SK-N-SH (cell line): Measurements from ENCODE around the gene ZNF24. TPM values are rescaled to one million over a fixed set of nuclear protein-coding genes. Genes with fewer than 3 reads are reported as not detected.

Experiments used
- CTCF ChIA-PET: fragments of 300-600, 350-600 bp; formaldehyde crosslinking; extraction: SDS; loops from one replicate; lab custom pipeline; 2021; lab: Yijun Ruan, JAX
- POLR2A ChIA-PET: fragments of 350-600 bp; sonication (Branson Sonifier 250); formaldehyde crosslinking; extraction: SDS; loops from one replicate; lab custom pipeline; 2020; ENCODE audit warnings: antibody characterized with exemption, inconsistent platforms; lab: Yijun Ruan, JAX
- DNase-seq: peaks from one replicate; pipeline ENCODE4 v3.0.0; 2012
- H2AFZ ChIP-seq: fragments of 200-600 bp; sonication (generic); 2 replicates; pipeline ENCODE4 v1.8.1; 2016; ENCODE audit warnings: antibody characterized with exemption, mild to moderate bottlenecking, low read depth
- H3F3A ChIP-seq: fragments of 200-600 bp; sonication (generic); replicated peaks from 2 replicates; pipeline ENCODE3; 2016; ENCODE audit warnings: antibody characterized with exemption, mild to moderate bottlenecking; ENCODE audit not compliant: insufficient read depth
- H3K27ac ChIP-seq, 2 experiments: fragments of 200-500 bp in 1 of 2; fragments of 200-600 bp in 1 of 2; sonication (Bioruptor generic) in 1 of 2; sonication (generic), shearing (Covaris generic) in 1 of 2; 2 replicates each; pipeline versions ENCODE4 v1.5.1 to v1.6.1; 2014 to 2016; ENCODE audit warnings: low read depth in 2 of 2, inconsistent platforms in 1 of 2, low read length in 1 of 2, mild to moderate bottlenecking in 1 of 2, mixed read lengths in 1 of 2
- H3K27me3 ChIP-seq: fragments of 200-600 bp; sonication (generic), shearing (Covaris generic); 2 replicates; pipeline ENCODE4 v1.6.1; 2016; ENCODE audit warnings: mixed run types; ENCODE audit not compliant: insufficient read depth
- H3K36me3 ChIP-seq, 2 experiments: fragments of 200-500 bp in 1 of 2; fragments of 200-600 bp in 1 of 2; sonication (Bioruptor generic) in 1 of 2; sonication (generic) in 1 of 2; replicated peaks in 1 of 2; 2 replicates each; pipeline versions ENCODE3 to v1.5.1; 2014 to 2016; ENCODE audit warnings: low read length in 1 of 2, mild to moderate bottlenecking in 1 of 2; ENCODE audit not compliant: insufficient read depth in 2 of 2, control insufficient read depth in 1 of 2
- H3K4me1 ChIP-seq, 2 experiments: fragments of 200-500 bp in 1 of 2; fragments of 200-600 bp in 1 of 2; sonication (Bioruptor generic) in 1 of 2; sonication (generic), shearing (Covaris generic) in 1 of 2; 2 replicates each; pipeline versions ENCODE4 v1.5.1 to v1.6.1; 2014 to 2016; ENCODE audit warnings: low read depth in 1 of 2, low read length in 1 of 2, mixed run types in 1 of 2; ENCODE audit not compliant: insufficient read depth in 2 of 2, control insufficient read depth in 1 of 2
- H3K4me2 ChIP-seq: fragments of 200-600 bp; sonication (generic), shearing (Covaris generic); 2 replicates; pipeline ENCODE4 v1.6.1; 2017; ENCODE audit warnings: mixed run types
- H3K4me3 ChIP-seq, 2 experiments: fragments of 200-500 bp in 1 of 2; fragments of 200-600 bp in 1 of 2; sonication (Bioruptor generic) in 1 of 2; sonication (generic), shearing (Covaris generic) in 1 of 2; 2 replicates each; pipeline versions ENCODE4 v1.5.1 to v1.8.1; 2014 to 2016; ENCODE audit warnings: low read depth in 2 of 2, inconsistent platforms in 1 of 2, low read length in 1 of 2, mild to moderate bottlenecking in 1 of 2, mixed read lengths in 1 of 2, moderate library complexity in 1 of 2
- H3K79me2 ChIP-seq: fragments of 200-600 bp; sonication (generic); 2 replicates; pipeline ENCODE4 v1.8.1; 2017; ENCODE audit warnings: mild to moderate bottlenecking; ENCODE audit not compliant: insufficient read depth
- H3K9ac ChIP-seq: fragments of 200-600 bp; sonication (generic); 2 replicates; pipeline ENCODE4 v1.6.1; 2017; ENCODE audit warnings: mixed run types
- H3K9me2 ChIP-seq: fragments of 200-600 bp; sonication (generic); 2 replicates; pipeline ENCODE4 v1.6.1; 2017; ENCODE audit warnings: mixed run types
- H3K9me3 ChIP-seq: fragments of 200-600 bp; sonication (generic); 2 replicates; pipeline ENCODE4 v1.6.1; 2017; ENCODE audit warnings: mixed run types, mild to moderate bottlenecking, moderate library complexity
- H4K20me1 ChIP-seq: fragments of 200-600 bp; sonication (generic); 2 replicates; pipeline ENCODE4 v1.6.1; 2017; ENCODE audit warnings: mild to moderate bottlenecking, mixed run types; ENCODE audit not compliant: insufficient read depth
- CHD2 ChIP-seq: fragments of 150-350 bp; IDR thresholded peaks from 2 replicates; pipeline ENCODE4 v1.6.1; 2018; ENCODE audit warnings: low read length; ENCODE audit not compliant: partially characterized antibody
- EP300 ChIP-seq, 2 experiments: IDR thresholded peaks; 2 replicates each; pipeline versions ENCODE4 v1.4.0 to v1.6.1; 2012; ENCODE audit warnings: borderline replicate concordance in 1 of 2, low read depth in 1 of 2, low read length in 1 of 2
- FOXM1 ChIP-seq: IDR thresholded peaks from 2 replicates; pipeline ENCODE4 v1.4.0; 2012; ENCODE audit warnings: low read depth, mild to moderate bottlenecking
- GABPA ChIP-seq: IDR thresholded peaks from 2 replicates; pipeline ENCODE4 v1.4.0; 2012; ENCODE audit warnings: low read depth, mild to moderate bottlenecking
- JUND ChIP-seq: IDR thresholded peaks from 2 replicates; pipeline ENCODE4 v1.4.0; 2012
- MEF2A ChIP-seq: IDR thresholded peaks from 2 replicates; pipeline ENCODE4 v1.4.0; 2012; ENCODE audit warnings: low read depth, borderline replicate concordance
- MXI1 ChIP-seq: IDR thresholded peaks from 2 replicates; pipeline ENCODE4 v1.6.1; 2012; ENCODE audit warnings: mild to moderate bottlenecking, low read depth, low read length, improper control_type of control experiment
- NFIC ChIP-seq: IDR thresholded peaks from 2 replicates; pipeline ENCODE4 v1.4.0; 2012; ENCODE audit warnings: borderline replicate concordance
- NRF1 ChIP-seq: IDR thresholded peaks from 2 replicates; pipeline ENCODE4 v1.6.1; 2012; ENCODE audit warnings: low read depth, mild to moderate bottlenecking, low read length
- POLR2AphosphoS5 ChIP-seq: IDR thresholded peaks from 2 replicates; pipeline ENCODE4 v1.6.1; 2012; ENCODE audit warnings: low read depth, low read length
- RAD21 ChIP-seq: IDR thresholded peaks from 2 replicates; pipeline ENCODE4 v1.6.1; 2012; ENCODE audit warnings: mild to moderate bottlenecking, low read length
- RCOR1 ChIP-seq: fragments of 150-350 bp; IDR thresholded peaks from 2 replicates; pipeline ENCODE4 v1.6.1; 2017; ENCODE audit warnings: antibody characterized with exemption, low read length
- REST ChIP-seq: IDR thresholded peaks from 2 replicates; pipeline ENCODE4 v1.6.1; 2012; ENCODE audit warnings: mild to moderate bottlenecking, low read depth, low read length, moderate library complexity
- RFX5 ChIP-seq: IDR thresholded peaks from 2 replicates; pipeline ENCODE4 v1.6.1; 2012; ENCODE audit warnings: mild to moderate bottlenecking, improper control_type of control experiment, low read length
- SIN3A ChIP-seq: IDR thresholded peaks from 2 replicates; pipeline ENCODE4 v1.6.1; 2012; ENCODE audit warnings: low read depth, mild to moderate bottlenecking, low read length, moderate library complexity, borderline replicate concordance
- SMC3 ChIP-seq: IDR thresholded peaks from 2 replicates; pipeline ENCODE4 v1.6.1; 2012; ENCODE audit warnings: low read depth, low read length, improper control_type of control experiment
- TAF1 ChIP-seq: IDR thresholded peaks from 2 replicates; pipeline ENCODE4 v1.6.1; 2012; ENCODE audit warnings: low read depth, mild to moderate bottlenecking, low read length, moderate library complexity, borderline replicate concordance
- TEAD4 ChIP-seq: IDR thresholded peaks from 2 replicates; pipeline ENCODE4 v1.4.0; 2012; ENCODE audit warnings: mild to moderate bottlenecking, borderline replicate concordance; ENCODE audit not compliant: insufficient read depth
- USF1 ChIP-seq: IDR thresholded peaks from 2 replicates; pipeline ENCODE4 v1.4.0; 2012; ENCODE audit warnings: low read depth, borderline replicate concordance
- YY1 ChIP-seq: IDR thresholded peaks from 2 replicates; pipeline ENCODE4 v1.4.0; 2012; ENCODE audit warnings: low read depth, mild to moderate bottlenecking
- WGBS: methylation state at CpG from one replicate; pipeline ENCODE4 v1.1.6; 2017; ENCODE audit warnings: low lambda C conversion rate; 5-methylcytosine and 5-hydroxymethylcytosine counted together
- polyA plus RNA-seq, 3 experiments: library from polyadenylated mRNA; depleted of rRNA; stranded (reverse); fragments of >200 nt; gene quantifications; 2 replicates each; pipeline ENCODE4 v1.2.3, GENCODE V29; 2012

The ZNF24 gene
- polyA plus RNA-seq, 1 of the 3 experiments (the other 2 are of a cell fraction): 6.9 TPM

GRCh38 chr18:35348001-35348400 is 3.8 kb upstream of the ZNF24 start:
- 20% methylated on average over 3 of the region's 3 CpGs for WGBS
- Histone ChIP-seq H3F3A (no peaks in the 10 kb centered on the region), H3K4me3 (no peak overlapping the region), H3K27ac (no peak overlapping the region), H3K9me3 (no peaks in the 10 kb centered on the region), H3K79me2 (peaks cover 21% of the 10 kb centered on the region), H3K9ac (no peak overlapping the region), H4K20me1 (peaks cover 8% of the 10 kb centered on the region), H3K4me2 (no peak overlapping the region), H3K9me2 (no peaks in the 10 kb centered on the region), H3K4me1 (peaks cover 0 to 9% of the 10 kb centered on the region in 2 experiments; a peak in 3 of 4 replicates), H2AFZ (no peak overlapping the region), H3K36me3 (peaks cover 0 to 3% of the 10 kb centered on the region in 2 experiments), H3K27me3 (no peaks in the 10 kb centered on the region)
- POLR2A ChIA-PET: interaction anchor here (0.6 kb wide), 1 partner anchor 59 kb away, joined by 4 read pairs; no protein-coding TSS in a partner anchor
- CTCF ChIA-PET: no interaction called here
- no peak for DNase-seq
- no peak for TF ChIP-seq RCOR1
- no peak for TF ChIP-seq NRF1
- no peak for TF ChIP-seq TEAD4
- TF ChIP-seq EP300 (IDR thresholded peaks at IDR 0.05; ENCODE audit: borderline replicate concordance in 1 of 2, low read depth in 1 of 2, low read length in 1 of 2): no peak
- no peak for TF ChIP-seq USF1
- no peak for TF ChIP-seq TAF1
- TF ChIP-seq MXI1: no peak
- no peak for TF ChIP-seq GABPA
- TF ChIP-seq POLR2AphosphoS5: no peak
- TF ChIP-seq SIN3A: no peak
- TF ChIP-seq NFIC: no peak

GRCh38 chr18:35345950-35346349 is 1.7 kb upstream of the ZNF24 start:
- H3K4me2 ChIP-seq: no peak overlapping the region
- DNase-seq: no peak
- TF ChIP-seq SIN3A: no peak
- no peak for TF ChIP-seq YY1
- no peak for TF ChIP-seq CHD2
- TF ChIP-seq MXI1: no peak
- no peak for TF ChIP-seq REST
- no peak for TF ChIP-seq SMC3
- TF ChIP-seq JUND: no peak
- no peak for TF ChIP-seq FOXM1
- no peak for TF ChIP-seq RAD21
- TF ChIP-seq MEF2A: no peak
- no peak for TF ChIP-seq RFX5
- peaks cover 28% of the 10 kb centered on the region for H4K20me1 ChIP-seq
- ChIA-PET POLR2A (no interaction called here), CTCF (interaction anchor here (1.1 to 3.8 kb wide), 3 partner anchors 9 to 114 kb away, joined by 5 to 28 read pairs (median 5); no protein-coding TSS in a partner anchor)
- WGBS: 78% methylated on average over 1 of the region's 1 CpG
- H3F3A ChIP-seq: no peaks in the 10 kb centered on the region
- H3K9ac ChIP-seq: no peak overlapping the region
- no peak overlapping the region for H3K27ac ChIP-seq
- no peaks in the 10 kb centered on the region for H3K9me3 ChIP-seq
- peaks cover 0 to 15% of the 10 kb centered on the region in 2 experiments; a peak in 3 of 4 replicates for H3K4me1 ChIP-seq
- no peak overlapping the region for H2AFZ ChIP-seq
- peaks cover 7 to 22% of the 10 kb centered on the region in 2 experiments for H3K36me3 ChIP-seq
- no peaks in the 10 kb centered on the region for H3K9me2 ChIP-seq
- H3K4me3 ChIP-seq: no peak overlapping the region
- H3K27me3 ChIP-seq: no peaks in the 10 kb centered on the region
- H3K79me2 ChIP-seq: peaks cover 41% of the 10 kb centered on the region
